Activated T-cell treated with anti-CD3 and anti-CD28 coated beads, Interleukin-2, amount 50 U/mL, for 24 hours (primary cell): ENCODE measurements around the gene PAPOLB.

Source experiments
- DNase-seq: peaks from one replicate; pipeline ENCODE4 v3.0.0-alpha.2; 2020
- H3K27ac Mint-ChIP-seq: 2 replicates; pipeline ENCODE4 v1.8.0; 2020; ENCODE audit warnings: mild to moderate bottlenecking, mixed read lengths
- H3K27me3 Mint-ChIP-seq: 2 replicates; pipeline ENCODE4 v1.8.0; 2020; ENCODE audit warnings: mixed read lengths
- H3K36me3 Mint-ChIP-seq: 2 replicates; pipeline ENCODE4 v1.8.0; 2020; ENCODE audit warnings: low read depth, mixed read lengths
- H3K4me1 Mint-ChIP-seq: 2 replicates; pipeline ENCODE4 v1.8.0; 2020; ENCODE audit warnings: low read depth, mixed read lengths
- H3K4me3 Mint-ChIP-seq: 2 replicates; pipeline ENCODE4 v1.8.0; 2020; ENCODE audit warnings: mild to moderate bottlenecking, moderate library complexity, mixed read lengths
- H3K9me3 Mint-ChIP-seq: 2 replicates; pipeline ENCODE4 v1.8.0; 2020; ENCODE audit warnings: mixed read lengths

PAPOLB gene

DNA sequence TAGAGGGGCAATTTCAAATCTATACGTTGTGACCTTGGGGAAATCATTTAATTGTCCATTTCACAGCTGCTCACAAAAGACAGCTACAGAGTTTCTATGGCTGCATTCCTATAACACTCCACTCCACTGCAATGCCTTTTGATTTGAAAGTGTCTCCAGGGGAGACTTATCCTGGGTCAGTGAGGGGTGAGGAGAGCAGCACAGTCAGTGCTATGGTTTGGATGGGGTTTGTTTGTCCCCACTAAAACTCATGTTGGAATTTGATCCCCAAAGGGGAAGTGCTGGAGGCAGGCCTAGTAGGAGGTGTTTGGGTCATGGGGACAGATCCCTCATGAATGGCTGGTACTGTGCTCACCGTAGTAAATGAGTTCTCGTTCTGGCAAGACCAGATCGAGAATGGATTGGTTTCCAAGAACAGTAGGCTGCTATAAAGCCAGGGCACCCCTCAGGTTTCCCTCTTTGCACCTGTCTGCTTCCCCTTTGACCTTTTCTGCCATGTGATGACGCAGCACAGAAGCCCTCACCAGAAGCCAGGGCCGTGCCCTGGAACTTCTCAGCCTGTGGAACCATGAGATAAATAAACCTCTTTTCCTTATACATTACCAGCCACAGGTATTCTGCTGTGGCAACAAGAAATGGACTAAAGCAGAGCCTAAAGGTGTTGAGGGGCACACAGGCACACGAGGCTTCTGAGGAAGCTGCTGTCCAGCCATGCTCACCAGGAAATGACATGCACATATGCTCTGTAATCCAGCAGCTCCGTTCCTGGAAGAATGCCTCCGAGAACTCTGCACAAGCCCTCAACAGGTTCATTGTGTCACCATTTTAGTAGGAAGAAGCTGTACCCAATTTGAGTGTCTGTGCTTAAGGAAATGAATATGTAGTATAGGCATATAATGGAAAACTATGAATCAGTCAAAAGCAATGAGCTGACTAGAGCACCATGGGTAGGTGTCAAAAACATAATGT lies 5.0 kb upstream of the PAPOLB start:
- no peak overlapping the region for H3K27ac Mint-ChIP-seq
- no peaks in the 10 kb centered on the region for H3K36me3 Mint-ChIP-seq
- peaks cover 64% of the 10 kb centered on the region for H3K27me3 Mint-ChIP-seq
- no peak overlapping the region for H3K4me3 Mint-ChIP-seq
- peaks cover 3% of the 10 kb centered on the region for H3K4me1 Mint-ChIP-seq
- DNase-seq = no peak
- peaks cover 4% of the 10 kb centered on the region for H3K9me3 Mint-ChIP-seq

DNA sequence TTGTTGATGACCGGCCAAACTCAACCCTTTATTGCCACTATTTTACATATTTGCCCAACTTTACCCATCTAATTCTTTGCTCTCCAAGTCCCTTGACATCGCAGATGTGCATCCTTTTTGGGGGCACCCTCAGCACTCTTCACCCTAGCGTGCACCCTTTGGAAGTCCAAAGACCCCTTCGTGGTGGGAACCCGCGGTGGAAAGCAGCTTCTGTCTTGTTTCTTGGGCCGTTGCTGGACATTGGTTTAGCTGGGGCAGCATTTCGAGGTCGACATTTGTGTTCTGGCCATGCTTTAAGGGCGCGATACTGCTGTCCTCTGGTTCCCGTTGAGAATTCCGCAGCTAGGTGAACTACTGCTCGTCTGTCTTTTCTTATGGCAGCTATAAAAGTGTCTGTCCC lies 326 bp upstream of the PAPOLB start:
- Mint-ChIP-seq H3K36me3 (no peaks in the 10 kb centered on the region), H3K9me3 (peaks cover 9% of the 10 kb centered on the region), H3K27me3 (peaks cover 72% of the 10 kb centered on the region), H3K4me3 (peak overlapping the region; percentile 50), H3K4me1 (no peaks in the 10 kb centered on the region), H3K27ac (no peak overlapping the region)
- no peak for DNase-seq

DNA sequence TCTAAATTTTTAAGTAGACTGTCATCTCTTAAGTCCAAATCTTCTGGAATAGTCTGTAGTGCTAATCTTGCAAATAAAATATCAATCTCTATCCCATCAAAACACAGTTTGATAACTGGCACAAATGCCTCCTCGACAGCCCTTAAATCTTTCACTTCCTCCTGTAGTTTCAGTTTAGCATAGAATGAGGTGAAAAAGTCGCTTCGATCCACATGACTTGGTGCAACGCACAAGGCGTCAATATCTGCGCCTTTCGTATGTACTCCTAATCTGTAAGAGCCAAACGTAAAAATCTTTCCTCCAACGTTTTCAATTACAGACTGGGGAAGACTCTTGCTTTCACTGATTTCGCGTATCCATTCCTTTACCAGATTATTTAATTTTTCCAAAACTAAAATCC lies 603 bp downstream of the PAPOLB start:
- Mint-ChIP-seq H3K4me3 (peak overlapping the region; percentile 50), H3K9me3 (peaks cover 9% of the 10 kb centered on the region), H3K27me3 (peaks cover 71% of the 10 kb centered on the region), H3K36me3 (no peaks in the 10 kb centered on the region), H3K4me1 (no peaks in the 10 kb centered on the region), H3K27ac (no peak overlapping the region)
- no peak for DNase-seq

DNA sequence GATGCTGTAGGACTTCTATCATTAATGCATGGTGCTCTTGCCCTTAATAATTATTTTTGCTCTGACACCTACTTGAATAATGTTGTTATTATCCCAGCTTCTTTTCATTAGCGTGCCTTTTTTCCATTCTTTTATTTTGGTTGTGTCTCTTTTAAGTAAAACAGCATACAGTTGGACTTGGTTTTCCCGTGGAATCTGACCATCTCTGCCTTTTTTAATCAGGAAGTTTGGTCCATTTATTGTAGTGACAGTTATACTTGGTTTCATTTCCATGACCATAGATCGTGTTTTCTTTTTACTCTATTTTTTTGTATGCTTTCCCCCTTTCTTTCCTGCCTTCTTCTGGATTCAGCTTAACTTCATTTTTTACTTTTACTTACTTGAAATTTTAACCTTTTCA lies 4.6 kb downstream of the PAPOLB start:
- Mint-ChIP-seq H3K27me3 (peaks cover 35% of the 10 kb centered on the region), H3K36me3 (no peaks in the 10 kb centered on the region), H3K27ac (no peak overlapping the region), H3K9me3 (peaks cover 4% of the 10 kb centered on the region), H3K4me3 (no peak overlapping the region), H3K4me1 (no peaks in the 10 kb centered on the region)
- no peak for DNase-seq

DNA sequence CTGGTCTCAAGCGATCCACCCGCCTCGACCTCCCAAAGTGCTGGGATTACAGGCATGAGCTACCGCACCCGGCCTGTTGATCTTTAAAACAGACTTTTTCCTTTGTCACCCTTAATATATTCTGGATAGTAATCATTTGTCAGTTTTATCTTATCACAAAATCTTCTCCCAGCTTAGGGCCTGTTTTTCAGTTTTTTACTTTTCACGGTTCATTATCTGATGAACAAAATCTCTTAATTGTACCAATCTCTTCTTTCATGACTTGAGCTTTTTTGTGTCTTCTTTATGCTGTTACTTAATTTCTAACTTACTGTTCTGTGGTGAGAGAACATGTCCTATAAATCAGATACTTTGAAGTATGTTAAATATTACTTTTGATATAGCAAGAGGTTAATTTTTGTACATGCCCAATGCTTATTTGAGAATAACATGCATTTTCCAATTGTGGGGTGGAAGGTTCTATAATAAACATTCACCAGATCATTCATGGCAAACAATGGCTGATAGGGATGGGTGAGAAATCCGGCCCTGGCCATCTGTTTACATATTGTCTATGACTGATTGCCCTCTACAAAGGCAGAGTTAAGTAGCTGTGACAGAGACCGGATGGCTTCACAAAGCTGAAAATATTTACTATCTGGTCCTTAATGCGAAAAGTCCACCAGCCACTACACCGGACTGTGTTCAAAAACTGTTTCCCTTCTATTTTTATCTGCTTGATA lies 5.3 kb downstream of the PAPOLB start:
- H3K27ac Mint-ChIP-seq = no peak overlapping the region
- H3K9me3 Mint-ChIP-seq = peaks cover 4% of the 10 kb centered on the region
- no peak overlapping the region for H3K4me3 Mint-ChIP-seq
- H3K36me3 Mint-ChIP-seq = no peaks in the 10 kb centered on the region
- no peak for DNase-seq
- peaks cover 28% of the 10 kb centered on the region for H3K27me3 Mint-ChIP-seq
- peaks cover 5% of the 10 kb centered on the region for H3K4me1 Mint-ChIP-seq

DNA sequence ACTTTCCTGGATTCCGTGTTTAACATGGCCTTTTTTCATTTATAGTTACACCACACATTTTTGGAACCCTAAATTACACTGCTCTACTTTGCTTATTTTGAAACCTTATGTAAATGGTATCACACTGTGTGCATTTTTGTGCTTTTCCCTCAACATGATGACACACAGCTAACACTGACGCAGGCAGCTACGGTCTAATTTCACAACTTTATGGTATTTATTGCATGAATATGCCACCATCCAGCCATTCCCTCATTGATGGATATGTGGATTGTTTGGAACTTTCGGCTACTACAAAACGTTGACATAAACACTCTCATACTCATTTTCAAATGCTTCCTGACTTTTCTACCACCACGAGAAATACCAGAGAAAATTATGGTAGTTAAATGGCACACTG lies 6.9 kb downstream of the PAPOLB start:
- H3K27me3 Mint-ChIP-seq = peaks cover 12% of the 10 kb centered on the region
- no peaks in the 10 kb centered on the region for H3K36me3 Mint-ChIP-seq
- peaks cover 5% of the 10 kb centered on the region for H3K4me1 Mint-ChIP-seq
- no peak for DNase-seq
- H3K9me3 Mint-ChIP-seq = no peaks in the 10 kb centered on the region
- H3K27ac Mint-ChIP-seq = no peak overlapping the region
- H3K4me3 Mint-ChIP-seq = no peak overlapping the region

DNA sequence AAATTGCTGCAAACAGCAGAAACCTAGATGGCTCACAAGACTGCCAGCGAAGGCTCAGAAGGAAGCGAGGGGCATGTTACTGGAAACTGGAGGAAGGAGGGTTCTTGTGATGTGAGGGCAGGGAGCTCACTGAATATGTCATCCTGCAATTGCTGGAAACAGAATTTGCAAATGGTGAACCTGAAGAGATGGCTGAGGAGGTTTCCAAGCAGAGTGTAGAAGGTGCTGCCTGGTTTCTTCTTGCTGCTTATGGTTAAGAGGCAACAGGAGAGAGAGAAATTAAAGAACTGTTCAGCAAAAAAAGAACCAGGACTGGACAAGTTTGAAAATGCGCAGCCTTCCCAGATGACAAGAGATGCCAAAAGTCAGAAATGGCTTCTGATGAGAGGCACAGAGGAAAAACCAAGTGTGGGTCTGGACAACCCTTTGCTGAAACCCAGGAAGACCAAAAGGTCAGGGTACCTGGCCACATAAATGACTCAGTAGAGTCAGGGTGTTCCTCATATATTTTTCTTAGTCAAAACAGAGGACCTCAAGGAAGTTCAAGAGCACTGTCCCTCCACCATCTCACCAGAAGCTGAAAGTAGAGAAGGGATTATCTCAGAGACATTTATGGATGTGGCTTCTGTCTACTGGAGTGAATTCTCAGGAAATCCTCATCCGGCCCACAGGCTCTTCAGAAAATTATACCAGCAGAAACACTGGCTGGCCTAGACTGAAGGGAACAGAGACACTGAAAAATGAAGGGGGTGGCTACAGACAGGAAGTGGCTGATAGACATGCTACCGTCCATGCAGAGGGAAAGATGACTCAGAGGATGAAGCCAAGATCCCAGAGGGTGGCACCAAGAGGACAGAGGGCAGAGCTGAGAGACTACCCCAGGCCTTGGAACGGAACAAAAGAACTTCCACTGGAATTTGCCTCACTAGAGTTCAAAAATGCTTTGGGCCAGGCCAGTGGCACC lies 10.1 kb downstream of the PAPOLB start:
- H3K36me3 Mint-ChIP-seq = no peaks in the 10 kb centered on the region
- no peak for DNase-seq
- no peaks in the 10 kb centered on the region for H3K9me3 Mint-ChIP-seq
- no peak overlapping the region for H3K27ac Mint-ChIP-seq
- H3K27me3 Mint-ChIP-seq = peaks cover 9% of the 10 kb centered on the region
- no peak overlapping the region for H3K4me3 Mint-ChIP-seq
- peaks cover 5% of the 10 kb centered on the region for H3K4me1 Mint-ChIP-seq

DNA sequence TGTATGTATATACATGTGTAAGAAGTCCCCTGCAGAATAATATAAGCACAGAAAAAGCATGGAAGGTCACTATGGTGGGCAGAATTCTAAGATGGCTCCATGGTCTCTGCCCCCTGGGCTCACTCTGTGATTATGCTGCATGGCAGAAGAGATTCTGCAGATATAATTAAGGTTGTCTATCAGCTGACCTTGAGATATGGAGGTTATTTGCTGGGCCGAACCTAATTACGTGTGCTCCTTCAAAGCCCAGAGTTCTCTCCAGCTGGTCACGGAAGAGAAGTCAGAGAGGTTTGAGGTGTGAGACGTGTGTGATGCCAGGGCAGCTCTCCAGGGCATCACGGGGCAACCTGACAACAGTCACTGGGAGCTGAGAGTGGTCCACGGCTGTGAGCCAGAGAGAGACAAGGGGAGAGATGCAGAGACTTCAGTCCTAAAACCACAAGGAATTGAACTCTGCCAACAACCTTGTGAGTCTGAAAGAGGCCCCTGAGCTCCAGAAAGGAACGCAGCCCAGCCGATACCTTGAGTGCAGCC lies 11.5 kb downstream of the PAPOLB start:
- Mint-ChIP-seq H3K4me3 (no peak overlapping the region), H3K27me3 (peaks cover 12% of the 10 kb centered on the region), H3K9me3 (no peaks in the 10 kb centered on the region), H3K27ac (no peak overlapping the region), H3K4me1 (peaks cover 8% of the 10 kb centered on the region), H3K36me3 (no peaks in the 10 kb centered on the region)
- no peak for DNase-seq

DNA sequence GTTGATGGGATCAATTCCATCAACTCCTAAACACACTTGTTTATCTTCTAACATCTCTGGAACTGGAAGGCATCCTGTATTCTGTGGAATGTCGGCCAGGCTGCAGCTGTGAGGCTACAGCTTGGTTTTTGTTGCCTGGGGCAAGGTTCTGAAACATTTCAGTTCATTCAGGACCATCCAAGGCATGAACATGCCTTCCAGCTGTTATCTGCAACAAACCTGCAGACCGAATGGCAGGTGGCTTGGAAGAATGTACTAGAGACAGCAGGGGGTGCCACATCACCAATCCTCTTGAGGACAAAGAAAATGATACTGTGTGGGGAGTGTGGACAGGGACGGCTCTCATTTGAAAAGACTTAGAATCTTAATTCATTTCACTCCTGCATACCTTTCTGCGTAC lies 12.4 kb downstream of the PAPOLB start:
- DNase-seq = no peak
- H3K4me3 Mint-ChIP-seq = no peak overlapping the region
- H3K9me3 Mint-ChIP-seq = no peaks in the 10 kb centered on the region
- no peak overlapping the region for H3K27ac Mint-ChIP-seq
- peaks cover 9% of the 10 kb centered on the region for H3K4me1 Mint-ChIP-seq
- H3K36me3 Mint-ChIP-seq = no peaks in the 10 kb centered on the region
- peaks cover 19% of the 10 kb centered on the region for H3K27me3 Mint-ChIP-seq

DNA sequence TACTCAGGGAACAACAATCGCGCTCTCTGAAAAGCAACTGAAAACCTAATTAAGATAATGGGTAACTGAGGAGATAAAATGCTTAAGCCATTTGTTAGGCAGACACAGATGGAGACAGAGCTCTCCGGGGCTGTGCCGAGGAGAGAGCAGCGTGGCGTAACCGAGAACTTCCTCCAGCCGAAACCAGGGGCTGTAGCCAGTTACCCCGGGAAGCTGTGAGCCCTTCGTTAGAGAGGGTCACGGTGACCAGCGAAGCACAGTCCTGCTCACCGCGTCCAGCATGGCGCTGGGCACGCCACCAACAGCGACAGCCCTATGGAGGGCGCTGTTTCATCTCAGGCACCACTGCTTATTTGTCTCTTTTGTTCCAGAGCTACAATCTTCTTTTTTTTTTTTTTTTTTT lies 16.1 kb downstream of the PAPOLB start:
- Mint-ChIP-seq H3K4me3 (no peak overlapping the region), H3K27ac (no peak overlapping the region), H3K36me3 (no peaks in the 10 kb centered on the region), H3K4me1 (peaks cover 4% of the 10 kb centered on the region), H3K27me3 (peaks cover 28% of the 10 kb centered on the region), H3K9me3 (no peaks in the 10 kb centered on the region)
- no peak for DNase-seq

DNA sequence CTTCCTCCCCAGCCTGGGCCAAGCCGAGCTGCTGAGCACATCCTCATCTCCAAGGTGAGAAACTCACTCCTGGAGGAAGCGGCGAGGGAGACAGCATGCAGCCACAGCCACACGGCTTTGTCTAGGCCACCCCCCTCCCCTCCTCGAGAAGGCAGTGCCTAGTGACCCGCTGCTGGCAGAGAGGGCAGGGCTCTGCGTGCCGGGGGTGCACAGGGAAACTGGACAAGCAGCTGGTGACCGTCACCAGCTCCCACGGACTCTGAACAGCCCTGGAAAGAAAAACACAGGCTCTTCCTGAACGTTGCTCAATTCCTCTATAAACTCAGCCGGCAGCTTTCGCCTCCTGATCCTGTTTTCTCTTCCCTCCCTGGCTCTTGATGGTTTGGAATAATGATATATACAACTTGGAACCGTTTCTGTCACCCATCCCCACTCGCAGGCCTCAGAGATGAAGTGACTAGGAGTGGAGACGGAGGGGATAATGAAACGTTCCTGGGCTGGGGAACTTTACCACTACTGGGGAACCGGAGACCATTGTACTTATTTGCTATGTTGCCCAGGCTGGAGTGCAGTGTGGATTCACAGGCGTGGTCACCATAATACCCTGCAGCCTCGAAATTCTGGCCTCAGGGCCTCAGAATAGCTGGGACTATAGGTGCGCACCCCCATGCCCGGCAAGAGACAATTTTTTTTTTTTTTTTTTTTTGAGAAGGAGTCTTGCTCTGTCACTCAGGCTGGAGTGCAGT lies 19.3 kb downstream of the PAPOLB start:
- H3K9me3 Mint-ChIP-seq = no peaks in the 10 kb centered on the region
- H3K27me3 Mint-ChIP-seq = peaks cover 25% of the 10 kb centered on the region
- no peak overlapping the region for H3K4me3 Mint-ChIP-seq
- peaks cover 4% of the 10 kb centered on the region for H3K4me1 Mint-ChIP-seq
- DNase-seq = no peak
- H3K36me3 Mint-ChIP-seq = no peaks in the 10 kb centered on the region
- H3K27ac Mint-ChIP-seq = no peak overlapping the region

DNA sequence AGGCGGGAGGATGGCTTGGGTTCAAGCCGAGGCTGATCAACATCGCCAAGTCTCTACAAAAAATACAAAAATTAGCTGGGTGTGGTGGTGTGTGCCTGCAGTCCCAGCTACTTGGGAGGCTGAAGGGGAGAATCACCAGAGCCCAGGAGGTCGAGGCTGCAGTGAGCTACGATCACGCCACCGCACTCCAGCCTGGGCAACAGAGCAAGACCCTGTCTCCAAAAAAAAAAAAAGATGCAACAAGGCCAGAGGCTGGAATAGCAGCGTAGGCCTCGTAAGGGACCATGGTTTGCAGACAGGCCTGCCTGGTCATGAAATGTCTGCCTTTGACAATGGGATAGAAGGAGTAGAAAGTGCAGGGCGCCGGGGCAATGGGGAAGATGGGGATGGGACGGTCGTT lies 20.0 kb downstream of the PAPOLB start:
- H3K4me3 Mint-ChIP-seq = no peak overlapping the region
- no peak overlapping the region for H3K27ac Mint-ChIP-seq
- H3K4me1 Mint-ChIP-seq = peaks cover 4% of the 10 kb centered on the region
- no peaks in the 10 kb centered on the region for H3K9me3 Mint-ChIP-seq
- no peak for DNase-seq
- no peaks in the 10 kb centered on the region for H3K36me3 Mint-ChIP-seq
- H3K27me3 Mint-ChIP-seq = peaks cover 22% of the 10 kb centered on the region

DNA sequence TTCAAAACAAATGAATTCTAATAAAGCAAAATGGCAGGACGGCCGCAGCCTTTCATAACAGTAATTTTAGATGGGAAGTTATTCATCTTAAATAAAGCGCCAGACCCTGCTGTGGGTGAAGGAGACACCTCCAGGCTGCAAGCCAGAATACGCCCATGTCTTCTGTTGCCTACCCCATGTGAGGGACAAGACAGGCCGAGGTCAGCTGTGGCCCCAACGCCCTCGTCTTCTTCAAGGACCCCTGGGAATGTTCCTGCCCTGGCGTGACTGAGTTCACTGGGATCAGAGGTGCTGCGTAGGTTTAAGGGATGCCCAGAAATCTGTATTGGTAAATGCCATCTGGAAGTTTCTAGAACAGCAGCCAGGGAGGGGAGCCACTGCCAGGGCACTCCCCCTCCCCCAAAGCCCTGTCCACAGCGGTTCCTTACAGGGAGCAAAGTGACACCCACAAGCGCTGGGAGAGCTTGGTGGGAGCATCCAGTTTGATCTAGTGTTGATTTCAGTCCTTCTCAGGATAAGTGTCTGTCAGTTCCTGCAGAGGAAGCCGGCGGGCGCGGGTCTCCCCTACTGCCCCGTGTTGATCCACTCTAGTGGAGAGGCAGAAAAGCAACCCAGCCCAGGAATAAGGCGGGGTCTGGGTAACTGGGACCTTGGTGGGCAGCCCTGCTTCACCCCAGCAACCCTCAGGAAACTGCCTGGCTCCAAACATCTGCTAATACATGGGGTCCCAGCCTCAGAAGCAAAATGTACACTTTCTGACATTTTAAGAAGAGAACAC lies 20.6 kb downstream of the PAPOLB start:
- no peak overlapping the region for H3K4me3 Mint-ChIP-seq
- no peaks in the 10 kb centered on the region for H3K9me3 Mint-ChIP-seq
- H3K4me1 Mint-ChIP-seq = peaks cover 4% of the 10 kb centered on the region
- H3K27me3 Mint-ChIP-seq = peaks cover 22% of the 10 kb centered on the region
- no peaks in the 10 kb centered on the region for H3K36me3 Mint-ChIP-seq
- H3K27ac Mint-ChIP-seq = no peak overlapping the region
- no peak for DNase-seq
